Ammon's horn (tissue), 1 donor: ENCODE data around the gene PSMD14.

Experiments
- DNase-seq: peaks from one replicate; pipeline ENCODE4 v3.0.0-alpha.2; 2016; ENCODE audit warnings: low spot score

The PSMD14 gene

GRCh38 chr2:161384864-161385263, 76.6 kb downstream of the PSMD14 start:
- DNase-seq: no peak

- DNase-seq: no peak
These were observed 78.1 kb downstream of the PSMD14 start for GRCh38 chr2:161386228-161386824.

DNA sequence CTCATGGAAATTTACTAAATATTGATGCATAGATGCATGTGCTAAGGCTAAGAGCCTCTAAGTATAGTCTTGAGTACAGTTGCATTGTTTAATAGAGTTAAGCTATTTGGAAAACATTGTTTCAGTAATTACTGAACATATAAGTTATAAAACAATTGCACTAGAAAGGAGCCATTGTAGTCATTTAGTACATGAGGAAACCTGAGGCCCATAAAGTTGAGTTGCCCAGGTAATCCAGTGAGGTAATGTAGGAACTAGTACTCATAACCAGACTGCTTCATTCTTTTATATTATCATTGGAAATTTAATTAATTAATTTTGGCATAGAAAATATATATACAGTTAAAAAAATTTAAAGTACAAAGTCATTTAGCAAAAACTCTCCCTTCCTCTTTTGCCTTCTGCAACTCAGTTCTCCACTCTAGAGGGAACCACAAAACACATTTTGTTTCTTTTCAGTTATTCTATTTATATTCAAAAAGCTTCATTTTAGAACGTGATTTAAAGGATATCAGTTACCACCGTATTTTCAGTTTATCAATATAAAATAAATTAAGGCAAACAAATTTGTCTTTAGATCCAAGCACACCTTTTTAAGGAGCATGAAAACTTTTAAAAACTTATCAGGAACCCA, 80.0 kb downstream of the PSMD14 start:
- no peak for DNase-seq

- no peak for DNase-seq
These were observed 83.7 kb downstream of the PSMD14 start for GRCh38 chr2:161391737-161392506.

DNA sequence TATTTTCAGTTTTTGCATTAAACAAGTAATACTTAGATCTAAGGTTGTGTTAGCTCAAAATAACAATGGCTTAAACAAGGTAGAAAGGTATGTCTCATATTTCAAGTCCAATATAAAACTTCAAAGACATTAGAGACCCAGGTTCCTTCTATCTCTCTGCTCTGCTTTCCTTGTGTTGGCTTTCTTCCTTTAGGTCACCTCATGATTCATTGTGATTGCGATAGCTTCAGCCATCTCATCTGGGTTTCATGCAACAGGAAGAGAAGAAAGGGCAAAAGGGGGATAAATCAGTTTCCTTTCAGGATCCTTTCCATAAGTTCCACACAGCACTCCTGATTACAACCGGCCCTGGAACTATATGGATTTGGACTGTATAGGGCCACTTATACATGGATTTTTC, 91.9 kb downstream of the PSMD14 start:
- no peak for DNase-seq

- no peak for DNase-seq
These were observed 94.1 kb downstream of the PSMD14 start for GRCh38 chr2:161402297-161402696.

- no peak for DNase-seq
These were observed 98.1 kb downstream of the PSMD14 start for GRCh38 chr2:161406316-161406715.

GRCh38 chr2:161407597-161407996, 99.4 kb downstream of the PSMD14 start:
- DNase-seq: no peak

DNA sequence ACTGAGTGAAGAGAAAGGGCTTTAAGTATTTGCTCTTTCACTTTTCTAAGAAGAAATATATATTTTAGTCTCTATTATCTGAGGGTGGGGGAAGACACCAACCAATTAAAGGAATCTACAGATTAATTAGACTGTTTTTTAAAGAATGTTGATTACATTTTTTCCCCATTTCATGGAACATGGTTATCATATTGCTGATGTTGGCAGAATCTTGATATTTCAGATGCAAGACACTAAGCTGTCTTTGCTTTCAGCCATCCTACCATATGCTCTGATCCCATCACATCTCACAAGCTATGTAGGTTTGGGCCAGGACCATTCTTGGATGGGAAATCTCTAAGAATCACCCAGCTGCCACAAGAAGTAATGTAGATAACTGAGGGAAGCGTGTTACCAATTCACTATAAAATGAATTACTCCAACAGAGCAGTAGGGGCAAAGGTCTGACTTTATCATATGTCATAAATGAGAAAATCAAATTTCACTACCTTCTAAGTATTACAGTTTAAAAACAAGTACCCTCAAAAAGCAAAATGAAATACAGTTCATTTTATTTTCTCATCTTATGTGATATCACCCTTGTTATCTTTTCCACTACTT, 101.2 kb downstream of the PSMD14 start:
- DNase-seq: no peak

- no peak for DNase-seq
These were observed 104.1 kb downstream of the PSMD14 start for GRCh38 chr2:161412346-161412745.

GRCh38 chr2:161414042-161415033, 106.1 kb downstream of the PSMD14 start:
- DNase-seq: peak; percentile 56

DNA sequence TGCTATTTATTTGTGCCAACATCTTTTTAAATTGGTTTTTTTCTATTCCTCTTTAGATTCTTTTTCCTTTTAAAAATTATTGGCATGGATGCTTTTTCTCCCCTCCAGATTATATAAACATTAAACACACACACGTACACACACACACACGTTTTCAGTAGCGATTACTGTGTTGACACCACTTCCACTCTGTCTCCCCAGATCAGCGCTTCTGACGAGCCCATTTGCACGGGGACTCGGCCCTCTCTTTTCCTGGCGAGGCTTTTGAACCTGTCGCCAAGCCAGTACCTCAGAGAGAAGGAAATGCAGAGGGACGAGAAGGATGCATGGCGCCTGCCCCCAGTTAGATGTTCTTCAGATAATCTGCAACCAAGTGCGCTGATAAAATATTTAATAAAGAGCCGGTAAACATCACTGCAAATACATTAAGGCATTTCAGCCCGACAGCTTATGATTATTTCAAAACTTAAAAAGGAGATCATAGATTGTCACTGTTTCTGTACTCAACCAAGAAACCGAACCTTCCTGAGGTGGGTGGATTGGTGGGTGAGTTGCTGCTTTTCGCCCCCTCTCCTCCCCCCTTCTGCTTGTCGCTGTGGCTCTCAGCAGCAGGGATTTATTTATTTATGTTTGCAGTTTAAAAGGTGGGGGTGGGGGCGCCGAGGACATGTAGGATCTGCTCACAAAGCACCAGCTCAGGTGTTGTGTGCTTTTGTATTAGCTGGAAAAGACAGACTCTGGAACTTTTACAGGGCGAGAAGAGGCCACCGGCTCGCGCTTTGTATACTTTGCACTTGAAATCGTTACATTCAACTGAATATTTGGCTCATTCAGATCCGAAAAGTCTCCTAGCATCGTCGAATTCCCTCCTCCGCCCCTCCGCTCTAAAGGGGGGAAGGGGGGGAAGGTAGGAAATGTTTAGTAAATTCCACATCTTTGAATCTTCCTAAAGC, 107.1 kb downstream of the PSMD14 start:
- no peak for DNase-seq

DNA sequence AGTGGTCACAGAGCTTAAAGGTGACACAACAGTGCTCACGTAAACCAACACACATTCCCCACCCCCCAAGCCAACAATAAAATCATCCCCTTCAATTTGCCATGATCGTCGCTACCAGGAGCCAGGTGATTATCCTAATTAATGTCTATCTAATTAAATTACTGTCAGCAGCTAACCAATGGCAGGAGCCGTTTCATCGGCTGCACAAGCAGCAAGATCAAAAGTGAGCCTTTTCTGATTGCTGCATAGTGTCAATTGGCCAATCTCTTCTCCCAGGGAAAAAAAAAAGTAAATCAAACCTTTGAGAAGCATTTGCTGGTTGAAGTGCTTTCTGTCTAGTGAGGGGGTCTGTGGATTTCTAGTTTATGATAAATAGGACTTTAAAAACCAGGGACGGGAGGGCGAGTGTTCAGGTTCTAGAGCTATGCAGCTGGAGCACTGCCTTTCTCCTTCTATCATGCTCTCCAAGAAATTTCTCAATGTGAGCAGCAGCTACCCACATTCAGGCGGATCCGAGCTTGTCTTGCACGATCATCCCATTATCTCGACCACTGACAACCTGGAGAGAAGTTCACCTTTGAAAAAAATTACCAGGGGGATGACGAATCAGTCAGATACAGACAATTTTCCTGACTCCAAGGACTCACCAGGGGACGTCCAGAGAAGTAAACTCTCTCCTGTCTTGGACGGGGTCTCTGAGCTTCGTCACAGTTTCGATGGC, 107.9 kb downstream of the PSMD14 start, which contains the start of gene TBR1:
Gene TBR1, plus strand, starts transcription at position 311 of the 721 bp plus-strand sequence. Its CDS starts 114 bp downstream, at position 425.
- peak; percentile 65 for DNase-seq

DNA sequence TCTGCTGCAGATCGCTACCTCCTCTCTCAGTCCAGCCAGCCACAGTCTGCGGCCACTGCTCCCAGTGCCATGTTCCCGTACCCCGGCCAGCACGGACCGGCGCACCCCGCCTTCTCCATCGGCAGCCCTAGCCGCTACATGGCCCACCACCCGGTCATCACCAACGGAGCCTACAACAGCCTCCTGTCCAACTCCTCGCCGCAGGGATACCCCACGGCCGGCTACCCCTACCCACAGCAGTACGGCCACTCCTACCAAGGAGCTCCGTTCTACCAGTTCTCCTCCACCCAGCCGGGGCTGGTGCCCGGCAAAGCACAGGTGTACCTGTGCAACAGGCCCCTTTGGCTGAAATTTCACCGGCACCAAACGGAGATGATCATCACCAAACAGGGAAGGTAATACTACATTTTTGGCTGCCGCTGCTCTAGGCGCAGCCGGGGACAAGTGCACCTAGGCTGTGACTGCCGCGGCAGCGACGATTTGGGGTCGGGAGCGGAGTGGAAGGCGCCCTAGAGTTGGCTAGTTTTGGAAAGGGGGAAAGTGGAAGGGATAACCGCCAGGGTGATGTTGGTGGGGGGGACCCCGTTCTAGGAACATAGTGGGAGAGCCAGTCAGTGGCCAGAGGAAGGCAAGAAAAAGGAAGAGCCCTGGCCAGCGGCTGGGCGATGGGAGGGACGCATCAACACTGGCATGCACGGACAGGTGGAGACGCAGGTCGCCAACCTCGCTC, 108.6 kb downstream of the PSMD14 start:
- DNase-seq: no peak

- DNase-seq: no peak
These were observed 109.4 kb downstream of the PSMD14 start for GRCh38 chr2:161417438-161418274.

GRCh38 chr2:161418275-161418714, 110.1 kb downstream of the PSMD14 start:
- DNase-seq: no peak

DNA sequence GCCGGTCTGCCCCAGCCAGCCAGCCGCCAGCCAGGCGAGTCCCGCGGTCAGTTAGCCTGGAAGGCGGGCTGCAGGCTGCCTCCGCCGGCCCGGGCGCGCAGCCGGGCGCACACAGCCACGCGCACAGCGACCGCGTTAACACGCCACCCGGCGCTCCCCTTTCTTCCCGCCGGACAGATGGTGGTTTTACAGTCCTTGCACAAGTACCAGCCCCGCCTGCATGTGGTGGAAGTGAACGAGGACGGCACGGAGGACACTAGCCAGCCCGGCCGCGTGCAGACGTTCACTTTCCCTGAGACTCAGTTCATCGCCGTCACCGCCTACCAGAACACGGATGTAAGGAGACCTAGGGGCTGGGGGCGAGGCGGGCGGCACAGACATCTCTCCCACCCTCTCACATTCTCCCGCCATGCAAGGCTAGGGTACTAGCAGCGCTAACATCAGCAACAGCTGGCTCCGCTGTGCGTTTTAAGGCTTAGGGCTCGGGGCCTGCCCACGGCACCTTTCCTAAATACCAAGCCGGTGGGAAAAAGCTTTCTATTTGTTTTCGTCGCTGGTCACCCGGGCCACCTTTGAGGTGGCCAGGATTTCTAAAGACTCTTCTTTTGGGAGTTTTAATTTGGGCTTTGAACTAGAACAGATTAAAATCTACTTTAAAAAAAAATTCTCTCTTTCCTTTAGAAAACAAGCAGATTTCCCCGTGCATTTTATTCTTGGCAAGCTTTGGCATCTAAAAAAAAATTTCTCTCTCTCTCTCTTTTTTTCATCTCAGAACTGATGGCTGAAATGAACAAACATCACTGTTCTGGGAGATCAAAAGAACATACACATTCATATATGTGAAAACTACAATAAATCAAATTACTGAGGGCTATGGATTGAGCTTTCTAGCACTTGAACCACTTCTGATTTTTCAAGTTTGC, 110.8 kb downstream of the PSMD14 start:
- no peak for DNase-seq
